GM21423 (cell line): Measurements from ENCODE around the gene GTF3C1.

ENCODE experiments used
- ATAC-seq: cut with Tn5 transposase; IDR thresholded peaks from one replicate; pipeline ENCODE4 v1.9.1; 2021; ENCODE audit warnings: mild to moderate bottlenecking, moderate library complexity; ENCODE audit not compliant: unreplicated experiment

Gene GTF3C1

GRCh38 chr16:27431773-27432532 is 117.8 kb downstream of the GTF3C1 start:
- no peak for ATAC-seq

GRCh38 chr16:27430923-27431484 is 118.7 kb downstream of the GTF3C1 start:
- no peak for ATAC-seq

- ATAC-seq = no peak
These were observed 119.2 kb downstream of the GTF3C1 start for GRCh38 chr16:27430512-27430911.

DNA sequence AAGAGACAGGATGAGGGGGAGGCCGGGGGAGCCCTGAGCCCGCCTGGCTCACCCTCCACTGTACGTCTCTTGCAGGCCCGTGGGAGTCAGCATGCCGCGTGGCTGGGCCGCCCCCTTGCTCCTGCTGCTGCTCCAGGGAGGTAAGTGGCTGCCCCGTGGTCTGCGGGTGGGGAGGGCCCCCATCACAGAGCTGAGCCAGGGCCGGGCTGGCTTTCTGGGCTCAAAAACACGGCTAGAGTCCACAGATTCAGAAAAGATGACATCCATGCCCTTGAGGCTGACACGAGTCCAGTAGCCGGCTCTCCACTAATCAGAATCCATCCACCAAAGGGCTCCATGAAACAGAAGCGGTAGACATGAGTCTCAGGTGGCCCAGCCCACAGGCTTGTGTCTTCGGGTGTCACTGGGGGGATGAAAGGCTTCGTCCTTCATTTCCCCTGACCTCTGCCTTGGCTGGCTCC is 119.7 kb downstream of the GTF3C1 start:
- ATAC-seq = no peak

DNA sequence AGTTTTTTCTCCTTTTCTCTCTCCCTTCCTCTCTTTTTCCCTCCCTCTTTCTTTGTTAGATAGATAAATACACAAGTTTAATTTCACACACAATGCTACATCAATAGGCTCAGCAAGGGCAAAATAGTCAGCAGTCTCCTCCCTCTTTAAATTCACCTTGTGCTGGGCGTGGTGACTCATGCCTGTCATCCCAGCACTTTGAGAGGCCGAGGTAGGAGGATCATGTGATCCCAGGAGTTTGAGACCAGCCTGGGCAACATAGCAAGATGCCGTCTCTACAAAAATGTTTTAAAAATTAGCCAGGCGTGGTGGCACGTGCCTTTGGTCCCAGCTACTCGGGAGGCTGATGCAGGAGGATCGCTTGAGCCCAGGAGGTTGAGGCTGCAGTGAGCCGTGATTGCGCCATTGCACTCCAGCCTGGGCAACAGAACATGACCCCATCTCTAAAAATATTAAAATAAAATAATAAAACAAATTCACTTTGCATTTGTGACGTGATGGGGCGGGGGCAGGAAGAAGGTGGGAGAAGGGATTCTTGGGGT is 120.3 kb downstream of the GTF3C1 start:
- ATAC-seq = no peak

DNA sequence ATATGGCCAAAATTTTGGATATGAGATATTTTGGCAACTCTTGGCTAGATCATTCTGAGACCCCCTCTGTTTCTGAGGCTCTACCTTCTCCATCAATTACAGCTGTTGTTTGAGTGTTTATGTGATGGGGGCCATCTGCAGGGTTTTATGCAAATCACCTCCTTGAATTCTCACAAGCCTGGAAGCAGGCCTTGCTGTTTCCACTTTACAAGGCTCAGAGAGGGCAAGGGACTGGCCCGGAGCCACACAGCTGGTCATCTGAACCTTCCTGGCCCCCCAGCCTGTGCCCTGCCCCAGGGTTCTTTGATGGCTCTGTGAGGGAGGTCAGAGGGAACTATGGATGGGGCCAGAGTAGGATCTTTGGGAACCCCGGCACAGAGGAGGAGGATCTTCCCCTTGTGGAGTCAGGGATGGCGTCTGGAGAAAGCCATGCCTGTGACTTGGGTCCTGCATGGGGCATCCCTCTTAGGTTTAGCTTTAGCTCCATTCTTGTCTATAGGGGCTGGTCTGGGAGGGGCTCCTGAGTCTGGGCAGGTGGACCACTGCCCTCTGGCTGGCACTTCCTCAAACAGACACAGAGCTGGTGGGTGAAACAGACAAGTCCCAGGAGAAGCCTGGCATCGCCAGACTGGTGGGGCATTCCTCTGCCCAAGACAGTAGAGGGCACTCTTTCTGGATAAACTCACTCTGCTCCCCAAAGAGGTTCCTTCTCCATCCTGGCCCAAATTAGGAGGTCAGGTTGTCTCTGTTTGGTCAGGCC is 121.5 kb downstream of the GTF3C1 start:
- ATAC-seq = no peak

- no peak for ATAC-seq
These were observed 122.2 kb downstream of the GTF3C1 start for GRCh38 chr16:27427538-27427937.

GRCh38 chr16:27426423-27427408 is 123.0 kb downstream of the GTF3C1 start:
- ATAC-seq = peak; percentile 86

- ATAC-seq = no peak
These were observed 123.8 kb downstream of the GTF3C1 start for GRCh38 chr16:27425961-27426360.

GRCh38 chr16:27424772-27425498 is 124.8 kb downstream of the GTF3C1 start:
- no peak for ATAC-seq

DNA sequence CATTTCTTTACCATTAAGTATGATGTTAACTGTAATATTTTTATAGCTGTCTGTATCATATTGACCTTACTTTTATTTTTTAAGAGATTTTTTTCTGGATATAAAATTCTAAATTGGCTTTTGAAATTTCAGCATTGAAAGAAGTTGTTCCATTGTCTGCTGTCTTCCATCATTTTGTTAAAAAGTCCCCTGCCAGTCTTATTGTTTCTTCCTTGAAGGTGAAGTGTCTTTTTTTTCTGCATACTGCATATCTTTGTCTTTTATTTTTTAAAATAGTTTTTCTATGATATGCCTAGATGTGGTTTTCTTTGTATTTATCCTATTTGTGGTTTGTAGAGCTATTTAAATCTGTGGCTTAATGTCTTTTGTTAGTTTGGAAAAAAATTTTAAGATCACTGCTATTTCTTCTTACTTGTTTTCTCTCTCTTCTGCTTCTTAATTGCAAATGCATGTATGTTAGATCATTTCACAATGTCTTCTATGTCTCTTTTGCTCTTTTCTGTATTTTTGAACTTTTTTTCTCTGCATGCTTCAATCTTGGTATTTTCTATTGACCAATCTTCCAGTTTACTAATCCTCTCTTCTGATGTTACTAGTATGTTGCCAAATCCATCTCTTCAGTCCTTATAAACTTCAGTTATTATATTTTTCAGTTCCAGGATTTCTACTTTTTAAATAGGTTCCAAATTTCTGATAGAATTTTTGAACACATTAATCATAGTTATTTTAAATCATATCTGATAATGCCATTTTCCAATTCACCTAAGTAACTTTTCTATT is 127.6 kb downstream of the GTF3C1 start:
- ATAC-seq = no peak

DNA sequence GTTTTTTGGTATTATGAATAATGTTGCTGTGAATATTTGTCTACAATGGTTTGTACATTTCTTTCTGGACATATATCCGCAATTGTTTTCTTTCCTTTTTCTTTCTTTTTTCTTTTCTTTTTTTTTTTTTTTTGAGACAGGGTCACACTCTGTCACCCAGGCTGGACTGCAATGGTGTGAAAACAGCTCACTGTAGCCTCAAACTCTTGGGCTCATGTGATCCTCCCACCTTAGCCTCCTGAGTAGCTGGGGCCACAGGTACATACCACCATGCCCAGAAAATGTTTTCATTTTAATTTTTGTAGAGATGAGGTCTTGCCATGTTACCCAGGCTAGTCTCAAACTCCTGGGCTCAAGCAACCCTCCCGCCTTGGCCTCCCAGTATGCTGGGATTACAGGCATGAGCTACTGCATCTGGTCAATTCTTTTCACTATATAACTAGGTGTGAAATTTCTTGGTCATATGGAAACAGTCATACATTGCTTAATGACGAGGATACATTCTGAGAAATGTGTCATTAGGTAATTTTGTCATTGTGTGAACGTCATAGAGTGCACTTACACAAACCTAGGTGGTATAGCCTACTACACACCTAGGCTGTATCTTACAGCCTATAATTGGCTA is 132.6 kb downstream of the GTF3C1 start:
- no peak for ATAC-seq

GRCh38 chr16:27414788-27415431 is 134.8 kb downstream of the GTF3C1 start:
- no peak for ATAC-seq

DNA sequence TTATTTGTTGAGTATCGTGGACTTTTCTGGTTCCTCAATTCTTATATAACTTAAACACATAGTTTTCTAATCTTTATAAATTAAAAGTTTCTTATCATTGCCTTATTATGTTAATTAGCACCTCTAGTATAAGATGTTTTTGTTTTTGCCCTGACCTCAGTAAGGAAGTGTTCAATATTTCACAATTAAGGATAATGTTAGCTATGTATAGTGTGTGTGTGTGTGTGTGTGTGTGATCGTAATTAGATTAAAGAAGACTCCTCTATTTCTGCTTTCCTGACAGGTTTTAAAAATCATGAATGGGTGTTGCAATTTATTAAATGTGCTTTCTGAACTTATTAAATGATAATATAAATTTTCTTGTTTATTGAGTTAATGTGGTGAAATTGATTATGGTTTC is 135.8 kb downstream of the GTF3C1 start:
- no peak for ATAC-seq

DNA sequence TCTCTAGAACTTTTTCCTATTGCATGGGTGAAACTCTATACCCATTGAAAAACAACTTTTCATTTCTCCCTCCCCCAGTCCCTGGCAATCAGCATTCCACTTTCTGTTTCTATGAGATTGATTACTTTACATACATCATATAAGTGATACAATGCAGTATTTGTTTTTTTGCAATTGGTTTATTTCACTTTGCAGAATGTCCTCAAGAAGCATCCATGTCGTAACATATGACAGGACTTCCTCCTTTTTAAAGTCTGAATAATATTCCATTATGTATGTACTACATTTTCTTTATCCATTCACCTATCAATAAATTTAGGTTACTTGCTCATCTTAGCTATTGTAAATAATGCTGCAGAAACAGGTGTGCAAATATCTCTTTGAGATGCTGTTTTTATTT is 139.0 kb downstream of the GTF3C1 start:
- ATAC-seq = no peak
